HG03432 (cell line): ENCODE measurements around the gene SMTNL1.
"Not testable (repeated sequence)": the region's sequence is repeated elsewhere in the genome, so short reads cannot be mapped to it uniquely, and the experiment has no call there.

Source experiments
- ATAC-seq: cut with Tn5 transposase; IDR thresholded peaks from one replicate; pipeline ENCODE4 v1.9.1; 2021; ENCODE audit warnings: mild to moderate bottlenecking, moderate library complexity; ENCODE audit not compliant: unreplicated experiment

SMTNL1 gene

DNA sequence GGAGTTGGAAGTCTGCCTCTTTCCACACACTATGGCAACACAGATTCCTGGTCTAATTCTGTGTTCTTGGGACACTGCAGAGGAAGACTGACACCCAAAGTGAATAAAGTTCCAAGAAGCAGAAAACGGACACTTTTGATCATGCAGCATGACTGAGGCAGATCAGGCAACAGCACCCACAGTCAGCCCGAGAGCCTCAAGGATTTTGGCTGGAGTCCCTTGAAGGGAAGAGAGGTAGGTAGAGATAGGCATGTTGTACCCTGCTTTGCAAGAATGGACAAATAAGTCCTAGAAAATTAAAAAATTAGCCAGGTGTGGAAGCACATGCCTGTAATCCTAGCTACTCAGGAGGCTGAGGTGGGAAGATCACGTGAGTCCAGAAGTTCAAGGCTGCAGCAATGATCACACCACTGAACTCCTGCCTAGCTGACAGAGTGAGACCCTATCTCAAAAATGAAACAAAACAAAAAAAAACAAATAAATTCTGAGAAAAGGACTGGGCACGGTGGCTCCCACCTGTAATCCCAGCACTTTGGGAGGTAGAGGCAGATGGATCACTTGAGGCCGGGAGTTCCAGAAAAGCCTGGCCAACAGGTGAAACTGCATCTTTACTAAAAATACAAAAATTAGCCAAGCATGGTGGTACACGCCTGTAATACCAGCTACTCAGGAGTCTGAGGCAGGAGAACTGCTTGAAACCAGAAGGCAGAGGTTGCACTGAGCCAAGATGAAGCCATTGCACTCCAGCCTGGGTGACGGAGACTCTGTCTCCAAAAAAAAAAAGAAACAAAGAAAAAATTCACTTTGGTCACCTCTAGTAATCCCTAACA lies 28.8 kb upstream of the SMTNL1 start:
- no peak for ATAC-seq

DNA sequence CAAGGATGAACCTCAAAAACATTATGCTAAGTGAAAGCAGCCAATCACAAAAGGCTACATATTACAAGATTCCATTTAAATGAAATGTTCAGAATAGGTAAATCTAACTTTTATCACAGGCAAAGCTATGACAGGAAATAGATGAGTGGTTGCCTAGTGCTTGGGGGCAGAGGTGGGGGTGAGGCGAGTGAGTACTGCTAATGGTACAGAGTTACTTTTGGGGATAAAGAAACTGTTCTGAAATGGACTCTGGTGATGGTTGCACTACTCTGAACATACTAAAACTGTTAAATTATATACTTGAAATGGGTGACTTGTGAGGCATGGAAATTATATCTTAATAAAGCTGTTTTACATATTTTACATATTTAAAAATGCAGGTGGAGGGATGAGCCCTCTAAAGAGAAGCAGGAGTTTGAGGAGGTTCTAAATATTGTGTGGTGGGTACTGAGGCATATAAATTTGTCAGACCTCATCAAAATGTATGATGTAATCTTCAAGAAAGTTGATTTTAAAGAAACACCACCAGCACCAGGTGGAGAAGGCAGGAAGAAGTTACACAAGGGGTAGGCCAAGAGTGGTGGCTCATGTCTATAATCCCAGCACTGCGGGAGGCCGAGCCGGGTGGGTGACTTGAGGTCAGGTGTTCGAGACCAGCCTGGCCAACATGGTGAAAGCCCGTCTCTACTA lies 25.5 kb upstream of the SMTNL1 start:
- ATAC-seq, result no peak

DNA sequence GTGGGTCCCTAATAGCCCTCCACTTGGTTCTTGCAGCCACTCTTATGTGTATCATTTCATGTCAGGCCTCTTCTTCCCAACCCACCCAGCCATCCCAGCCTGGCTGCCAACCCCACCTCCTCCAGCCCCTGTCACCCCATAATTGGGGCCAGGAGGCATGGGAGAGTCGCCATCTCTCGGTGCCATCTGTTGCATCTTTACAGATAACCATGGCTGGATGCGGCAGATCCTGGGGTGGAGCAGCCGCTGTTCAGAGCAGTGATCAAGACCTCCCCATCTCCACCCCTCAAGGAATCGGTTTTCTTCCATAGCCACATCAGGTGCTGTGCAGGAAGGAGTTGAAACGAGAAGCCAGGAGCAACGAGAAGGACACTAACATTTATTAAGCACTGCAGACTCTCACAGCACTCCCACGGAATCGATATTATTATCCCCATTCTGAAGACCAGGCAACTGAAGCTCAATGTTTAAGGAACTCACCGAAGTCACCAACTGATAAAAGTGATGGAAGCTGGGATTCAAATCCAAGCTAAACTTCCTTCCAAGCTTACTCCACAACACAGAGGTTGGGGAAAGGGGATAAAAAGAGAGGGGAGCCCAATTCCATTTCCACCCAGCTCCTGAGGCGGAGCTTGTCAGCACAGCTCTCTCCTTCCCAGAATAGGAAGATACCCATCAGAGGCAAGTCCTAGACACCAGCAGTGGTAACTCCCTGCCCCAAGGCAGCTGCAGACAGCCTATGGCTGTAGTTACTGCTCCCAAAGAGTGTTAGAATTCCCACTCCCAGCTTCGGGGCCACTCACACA lies 24.5 kb upstream of the SMTNL1 start:
- no peak for ATAC-seq

DNA sequence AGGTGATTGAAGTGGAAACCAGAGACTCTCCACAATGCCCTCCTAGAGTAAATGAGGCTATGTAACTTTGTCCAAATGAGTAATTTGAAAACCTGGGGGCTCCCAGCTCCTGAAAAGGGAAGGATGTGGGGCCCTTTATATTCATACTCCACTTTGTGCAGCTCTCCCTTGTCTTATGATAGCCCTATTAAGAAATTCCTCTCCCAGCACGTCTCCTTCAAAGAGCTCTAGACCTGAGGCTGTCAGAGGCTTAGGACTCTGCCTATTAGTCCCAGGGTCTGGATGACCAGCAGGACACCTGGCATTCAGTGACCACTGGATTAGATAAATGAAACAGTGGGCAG lies 24.0 kb upstream of the SMTNL1 start:
- ATAC-seq, result no peak

DNA sequence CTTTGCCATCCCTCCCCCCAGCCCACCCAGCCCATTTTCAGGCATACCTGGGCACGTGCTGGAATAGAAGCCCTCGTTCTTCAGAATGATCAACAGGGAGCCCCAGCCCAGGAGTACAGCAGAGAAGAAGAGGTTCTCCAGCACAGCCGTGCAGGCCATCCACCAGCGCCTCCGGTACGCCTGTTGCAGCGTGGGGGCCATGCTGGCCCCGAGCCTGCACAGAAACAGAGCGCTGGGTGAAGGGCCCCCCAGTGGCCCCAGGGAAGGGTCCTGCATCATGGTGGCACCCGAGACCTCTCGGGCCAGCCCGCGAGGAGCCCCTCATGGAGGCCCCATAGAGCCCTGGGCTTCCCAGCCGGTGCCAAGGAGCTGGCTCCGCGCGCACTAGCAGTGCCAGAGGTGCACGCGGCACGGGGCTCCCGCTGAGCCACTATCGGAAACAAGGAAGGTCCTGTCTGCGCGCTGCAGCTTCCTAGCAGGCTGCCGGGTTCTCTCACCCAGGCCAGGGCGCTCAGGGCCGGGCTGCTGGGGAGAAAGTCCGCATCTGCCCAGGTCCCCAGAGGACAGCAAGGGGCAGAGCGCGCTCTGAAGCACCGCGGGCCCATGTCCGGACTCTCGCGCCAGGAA lies 23.4 kb upstream of the SMTNL1 start:
- ATAC-seq, result peak; percentile 35

DNA sequence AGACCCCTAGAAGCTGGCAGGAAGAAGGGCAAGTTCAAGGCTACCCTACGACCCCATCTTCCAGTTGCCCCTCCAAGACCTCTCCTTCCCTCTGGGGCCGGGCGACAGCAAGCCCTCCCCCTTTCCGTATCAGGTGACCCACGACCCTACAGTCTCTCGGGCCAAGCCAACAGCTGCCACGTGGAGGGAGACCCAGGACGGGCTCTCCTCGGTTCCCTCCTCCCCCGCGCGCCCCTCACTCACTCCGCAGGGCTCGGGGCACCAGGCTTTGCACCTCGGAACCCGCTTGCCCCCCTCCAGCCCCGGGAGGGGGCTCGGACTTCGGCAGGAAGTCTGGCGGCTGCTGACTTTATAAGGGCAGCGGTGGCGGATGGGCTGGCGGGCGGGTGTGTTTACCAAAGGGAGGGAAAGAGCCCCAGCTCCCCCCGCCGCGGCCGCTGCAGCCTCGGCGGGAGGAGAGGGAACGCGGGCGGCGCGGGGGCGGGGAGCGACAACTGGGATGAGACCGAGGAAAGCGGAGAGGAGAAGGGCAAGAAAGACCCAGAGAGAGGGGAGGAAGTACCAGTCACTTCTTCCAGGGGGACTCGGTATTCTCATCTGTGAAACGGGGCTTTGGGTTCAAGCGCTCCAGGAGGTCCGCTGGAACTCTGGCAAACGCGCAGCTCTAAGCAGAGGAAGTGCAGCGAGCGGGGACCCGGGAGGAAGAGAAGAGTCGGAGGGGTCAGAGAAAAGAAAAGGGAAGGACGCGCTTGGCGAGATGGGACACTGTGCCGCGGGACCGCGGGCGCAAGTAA lies 22.7 kb upstream of the SMTNL1 start:
- peak; percentile 51 for ATAC-seq

DNA sequence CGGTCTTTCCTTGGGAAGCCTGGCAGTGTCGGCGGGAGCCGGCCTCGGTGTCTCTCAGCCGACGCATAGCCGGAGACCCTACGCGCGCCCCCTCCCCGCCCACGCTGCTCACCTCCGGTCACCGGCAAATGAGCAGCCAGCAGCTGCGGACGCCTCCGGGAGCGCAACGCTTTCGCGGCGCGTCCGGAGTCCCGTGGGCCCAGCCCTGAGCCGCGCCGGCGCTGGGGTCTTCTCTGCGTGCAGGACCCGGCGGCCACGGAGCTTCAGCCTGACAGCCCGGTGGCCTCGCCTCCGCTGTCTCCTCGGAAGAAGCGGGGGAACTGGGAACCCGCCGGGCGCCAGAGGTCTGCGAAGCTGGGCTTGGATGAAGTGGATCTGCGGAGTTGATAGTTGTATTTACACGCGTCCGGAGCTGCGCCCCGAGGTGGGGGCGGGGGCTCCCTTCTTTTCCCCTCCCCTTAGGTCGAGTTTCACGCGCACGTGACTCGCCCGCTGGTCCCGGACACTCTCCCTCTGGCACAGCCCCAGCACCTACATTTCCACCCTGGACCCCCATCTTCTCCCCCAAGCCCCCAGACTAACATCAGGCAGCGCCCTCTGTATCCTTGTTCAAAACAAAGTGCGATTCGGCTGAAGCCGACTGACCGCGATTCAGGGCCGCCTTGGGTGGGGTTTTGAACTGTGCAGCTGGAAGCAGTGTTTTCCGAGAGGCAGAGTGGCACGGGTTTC lies 21.9 kb upstream of the SMTNL1 start, which contains the start of gene SLC43A1:
Gene SLC43A1 (minus strand): TSS at position 371 of the 729 bp plus-strand sequence. CDS start 1,591 bp downstream, outside the sequence.
- ATAC-seq, result peak; percentile 39

DNA sequence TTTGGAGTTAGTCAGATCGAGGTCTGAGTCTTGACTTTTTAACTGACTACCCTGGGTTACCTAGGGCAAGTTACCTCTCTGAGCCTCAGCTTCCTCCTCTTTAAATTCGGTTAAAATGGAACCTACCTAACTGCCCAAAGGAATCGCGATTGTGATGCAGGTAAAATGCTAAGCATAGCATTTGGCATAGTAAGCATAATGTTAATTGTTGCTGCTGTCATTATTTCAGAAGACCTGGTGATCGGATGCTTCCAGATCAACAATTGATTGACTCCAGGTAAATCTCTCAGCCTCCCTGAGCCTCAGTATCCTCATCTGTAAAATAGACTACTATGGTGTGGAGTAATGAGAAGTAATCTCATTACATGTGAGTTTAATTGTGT lies 21.3 kb upstream of the SMTNL1 start:
- no peak for ATAC-seq

DNA sequence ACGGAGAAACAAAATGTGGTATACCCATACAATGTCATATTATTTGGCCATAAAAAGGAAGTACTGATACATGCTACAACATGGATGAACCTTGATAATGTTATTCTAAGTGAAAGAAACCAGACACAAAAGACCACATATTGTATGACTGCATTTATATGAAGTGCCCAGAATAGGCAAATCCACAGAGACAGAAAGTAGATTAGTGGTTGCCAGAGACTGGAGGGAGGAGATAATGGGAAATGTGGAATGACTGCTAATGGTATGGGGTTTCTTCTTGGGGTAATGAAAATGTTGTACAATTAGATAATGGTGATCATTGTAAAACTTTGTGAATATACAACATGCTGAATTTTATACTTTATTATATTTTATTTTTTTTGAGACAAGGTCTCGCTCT lies 16.3 kb upstream of the SMTNL1 start:
- ATAC-seq, result no peak

DNA sequence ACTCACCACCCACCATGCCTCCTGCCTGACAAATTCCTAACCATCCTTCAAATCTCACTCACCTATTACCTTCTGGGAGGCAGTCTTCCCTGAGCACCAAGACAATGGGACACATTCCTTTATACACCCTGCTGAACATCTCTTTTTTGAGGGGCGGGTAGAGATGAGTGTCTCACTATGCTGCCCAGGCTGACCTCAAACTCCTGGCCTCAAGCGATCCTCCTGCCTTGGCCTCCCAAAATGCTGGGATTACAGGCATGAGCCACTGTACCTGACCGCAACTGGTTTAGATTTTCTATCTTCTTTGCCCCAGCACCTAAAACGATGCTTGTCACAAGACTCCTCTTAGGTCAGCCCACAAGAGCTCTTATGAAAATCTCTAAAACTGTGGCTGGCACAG lies 14.0 kb upstream of the SMTNL1 start:
- no peak for ATAC-seq

DNA sequence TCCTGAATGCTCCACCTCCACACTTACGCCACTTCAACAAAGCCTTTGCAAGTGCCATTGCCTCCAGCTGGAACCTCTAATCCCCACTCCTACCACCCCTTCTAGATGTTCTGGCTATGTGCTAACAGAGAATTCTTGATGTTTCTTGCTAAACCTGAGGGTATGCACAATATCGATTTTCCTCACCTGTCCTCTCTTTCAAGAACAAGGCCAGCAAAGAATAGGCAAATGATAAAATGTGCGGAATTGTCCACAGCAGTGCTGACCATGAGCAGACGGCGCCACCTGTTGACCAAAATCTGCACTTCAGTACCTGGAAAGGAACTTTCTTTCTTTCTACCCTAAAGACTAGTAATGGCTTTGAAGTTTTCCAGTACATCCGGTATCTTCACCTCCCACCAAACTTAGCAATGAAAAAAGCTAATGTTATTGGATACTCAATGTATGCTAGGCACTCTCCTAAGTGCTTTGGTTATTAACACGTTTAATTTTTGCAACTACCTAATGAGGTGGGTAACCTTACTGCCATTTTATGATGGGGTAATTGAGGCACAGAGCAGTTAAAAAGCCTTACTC lies 10.3 kb upstream of the SMTNL1 start:
- no peak for ATAC-seq

DNA sequence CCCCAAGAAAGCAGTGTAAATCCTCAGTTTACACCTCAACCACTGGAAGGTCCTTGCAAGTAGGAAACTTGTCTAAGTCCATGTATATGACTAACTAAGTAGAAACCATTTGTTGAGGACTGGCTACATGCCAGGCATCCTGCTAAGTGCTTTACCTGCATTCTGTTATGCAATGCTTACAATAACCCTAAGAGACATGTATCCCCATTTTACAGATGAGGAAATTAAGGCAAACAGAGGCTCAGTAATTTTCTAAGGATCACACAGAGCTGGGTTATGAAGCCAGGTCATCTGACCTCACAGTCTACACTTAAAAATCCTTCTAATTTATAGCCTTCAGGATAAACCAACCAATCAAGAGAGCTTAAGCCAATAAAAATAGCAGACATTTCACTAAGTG lies 8.4 kb upstream of the SMTNL1 start:
- ATAC-seq, result no peak

DNA sequence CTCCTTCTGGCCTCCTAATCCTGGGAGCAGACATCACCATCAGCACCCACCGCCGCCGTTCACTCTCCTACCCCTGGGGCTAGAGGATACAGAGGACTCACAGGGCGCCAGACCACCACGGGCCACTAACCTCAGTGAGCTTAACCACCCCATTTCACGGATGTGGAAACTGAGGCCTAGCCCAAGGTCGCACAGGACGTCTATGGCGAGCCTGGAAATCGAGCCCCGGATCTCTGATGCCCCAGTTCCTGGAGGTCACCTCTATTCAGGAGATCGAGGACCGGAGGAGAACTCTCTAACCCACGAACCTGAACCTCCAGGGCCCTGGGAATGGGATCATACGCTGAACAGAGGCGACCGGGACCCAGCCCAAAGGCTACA lies 7.2 kb upstream of the SMTNL1 start:
- no peak for ATAC-seq

DNA sequence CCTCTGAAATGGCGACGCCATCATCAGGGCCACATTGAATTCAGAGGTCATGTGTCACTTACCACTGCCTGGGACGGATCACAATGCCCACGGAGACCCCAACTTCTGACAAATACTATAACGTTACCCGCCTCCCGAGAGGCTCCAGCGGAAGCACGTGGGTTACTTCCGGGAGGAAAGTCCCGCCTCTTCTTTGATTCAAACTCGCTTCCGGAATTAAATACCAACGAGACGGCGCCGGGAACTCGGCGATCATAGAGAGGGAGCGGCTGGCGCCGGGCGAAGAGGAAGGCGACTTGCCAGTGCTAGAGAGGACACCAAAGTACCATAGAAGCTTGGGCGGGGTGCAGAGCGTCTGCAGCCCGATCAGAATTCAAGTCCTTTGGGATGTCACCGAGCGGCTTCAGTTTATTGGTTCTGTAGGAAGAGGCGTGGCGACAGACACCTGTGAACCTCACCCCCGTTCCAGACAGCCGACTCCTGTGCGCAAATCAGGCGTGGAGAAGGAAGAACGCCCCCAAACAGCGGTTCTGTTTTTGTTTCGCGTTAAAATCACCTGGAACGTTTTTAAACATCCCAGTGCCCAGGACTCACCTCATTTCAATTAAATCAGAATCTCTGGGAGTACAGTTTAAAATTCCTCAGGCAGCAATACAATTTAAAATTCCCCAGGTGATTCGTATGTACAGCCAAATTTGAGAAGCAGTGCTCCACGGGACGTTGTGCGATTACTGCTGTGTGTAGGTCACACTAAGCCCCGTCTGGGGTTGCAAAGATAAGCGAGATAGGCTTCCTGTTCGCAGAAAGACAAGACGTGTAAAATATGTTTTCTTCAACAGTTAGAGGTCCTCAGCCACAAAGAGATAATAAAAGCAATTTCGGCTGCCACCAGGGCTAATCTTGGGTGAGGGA lies 6.5 kb upstream of the SMTNL1 start, which contains the start of gene TIMM10:
Gene TIMM10 (minus strand): TSS at position 159 of the 912 bp plus-strand sequence. CDS start 565 bp downstream, outside the sequence.
- ATAC-seq, result peak; percentile 98

DNA sequence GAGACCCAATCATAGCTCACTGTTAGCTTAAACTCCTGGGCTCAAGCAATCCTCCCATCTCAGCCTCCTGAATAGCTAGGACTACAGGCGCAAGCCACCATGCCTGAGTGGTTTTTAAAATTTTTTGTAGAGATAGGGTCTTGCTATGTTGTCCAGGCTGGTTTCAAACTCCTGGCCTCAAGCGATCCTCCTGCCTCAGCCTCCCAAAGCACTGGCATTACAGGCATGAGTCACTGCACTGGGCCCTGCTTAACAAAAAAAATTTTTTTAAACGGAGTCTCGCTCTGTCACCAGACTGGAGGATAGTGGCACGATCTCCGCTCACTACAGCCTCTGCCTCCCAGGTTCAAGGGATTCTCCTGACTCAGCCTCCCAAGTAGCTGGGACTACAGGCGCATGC lies 2.9 kb upstream of the SMTNL1 start:
- not testable (repeated sequence) for ATAC-seq

DNA sequence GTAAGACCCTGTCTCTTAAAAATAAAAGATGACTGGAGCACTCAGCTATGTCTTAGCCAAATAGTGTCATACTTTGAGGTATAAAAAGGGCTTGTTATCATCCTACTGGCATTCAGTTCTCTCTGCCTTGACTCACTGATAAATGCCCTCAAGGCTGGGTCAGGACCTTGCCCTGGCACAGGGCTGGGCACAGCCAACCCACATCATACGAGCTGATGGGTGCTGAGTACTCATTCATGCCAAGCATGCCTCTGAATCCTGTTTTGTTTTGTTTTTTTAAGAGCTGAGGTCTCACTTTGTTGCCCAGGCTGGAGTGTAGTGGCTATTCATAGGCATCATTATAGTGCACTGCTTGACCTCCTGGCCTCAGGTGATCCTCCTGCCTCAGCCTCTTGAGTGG lies 1.9 kb downstream of the SMTNL1 start:
- no peak for ATAC-seq

DNA sequence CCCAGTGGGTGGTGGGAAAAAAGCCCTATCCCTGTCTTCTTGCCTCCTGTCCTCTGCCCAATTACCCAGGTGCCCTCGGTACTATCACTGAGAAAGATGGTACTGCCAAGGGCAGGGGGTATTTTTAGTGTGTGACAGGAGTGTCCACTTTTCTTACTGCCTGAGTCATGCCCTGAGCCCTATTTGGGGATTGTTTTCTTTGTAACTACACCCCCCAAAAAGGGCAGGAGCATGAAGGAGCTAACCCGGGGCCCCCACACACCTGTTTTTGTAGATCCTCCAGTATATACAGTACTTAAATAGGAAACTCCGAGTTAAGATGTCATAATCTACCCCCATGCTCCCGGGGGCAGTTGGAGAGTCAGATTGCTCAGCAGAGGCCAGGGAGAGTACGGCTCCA lies 3.8 kb downstream of the SMTNL1 start:
- ATAC-seq, result no peak

DNA sequence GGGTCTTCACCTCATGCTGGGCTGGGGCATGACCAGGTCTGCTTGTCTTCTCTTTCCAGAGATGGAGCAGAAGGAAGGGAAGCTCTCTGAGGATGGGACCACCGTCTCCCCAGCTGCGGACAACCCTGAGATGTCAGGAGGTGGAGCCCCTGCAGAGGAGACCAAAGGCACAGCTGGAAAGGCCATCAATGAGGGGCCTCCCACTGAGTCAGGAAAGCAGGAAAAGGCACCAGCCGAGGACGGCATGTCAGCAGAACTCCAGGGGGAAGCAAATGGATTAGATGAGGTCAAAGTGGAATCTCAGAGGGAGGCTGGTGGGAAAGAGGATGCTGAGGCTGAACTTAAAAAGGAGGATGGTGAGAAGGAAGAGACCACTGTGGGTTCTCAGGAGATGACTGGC lies 5.2 kb downstream of the SMTNL1 start:
- no peak for ATAC-seq
